ENCODE results near the gene RTP3.

RTP3 gene

DNA sequence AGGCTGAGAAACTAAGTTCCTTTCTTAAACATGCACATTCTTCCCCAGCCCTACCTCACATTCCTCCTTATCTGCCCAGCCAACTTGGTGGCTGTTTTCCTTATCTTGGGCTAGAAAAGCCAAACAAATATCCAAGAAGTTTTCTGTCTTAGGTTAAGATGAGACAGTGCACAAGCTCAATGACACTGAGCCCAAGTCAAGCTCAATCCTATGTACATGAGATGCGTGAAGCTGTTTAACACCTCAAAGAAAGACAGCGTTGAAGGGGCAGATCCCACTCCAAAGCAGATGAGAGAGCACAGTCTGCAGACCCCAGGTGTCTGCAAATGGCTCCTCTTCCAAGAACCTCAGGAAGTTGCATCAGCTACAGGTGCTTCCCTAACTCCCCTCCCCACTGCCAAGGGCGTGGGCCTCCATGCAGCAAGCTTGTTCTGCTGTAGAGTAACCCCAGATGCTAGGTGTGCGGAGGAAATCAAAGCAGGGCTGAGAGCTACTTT lies 51.7 kb downstream of the RTP3 start:
- no peak for DNase-seq

DNA sequence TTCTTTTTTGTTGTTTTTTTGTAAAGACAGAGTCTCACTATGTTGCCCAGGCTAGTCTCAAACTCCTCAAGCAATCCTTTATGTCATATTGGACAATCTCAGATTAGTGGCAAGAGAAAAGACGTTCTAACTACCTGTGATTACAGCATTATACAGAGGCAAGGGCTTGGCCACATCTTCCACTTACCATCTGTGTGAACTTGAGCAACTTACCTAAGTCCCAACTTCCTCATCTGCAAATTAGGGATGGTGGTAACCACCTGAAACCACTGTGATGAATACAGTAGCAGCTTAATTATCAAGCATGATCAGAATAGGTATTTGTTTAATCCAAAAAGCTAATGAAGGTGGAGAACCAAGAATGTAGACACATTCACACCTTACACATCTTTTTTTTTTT lies 52.2 kb downstream of the RTP3 start:
- DNase-seq: no peak

Measured in inflammatory macrophage treated with lipopolysaccharide for 1 hour (primary cell).